ENCODE results near the gene KCNH6. TPM values are rescaled to one million over a fixed set of nuclear protein-coding genes. Genes with fewer than 3 reads are reported as not detected.

Gene KCNH6
- total RNA-seq, 1 experiment from 2014 or later: not detected

GRCh38 chr17:63540590-63540989, 17.4 kb downstream of the KCNH6 start:
- POLR2A ChIA-PET (ENCODE audit: low non-redundant PET): no interaction called here
- intact Hi-C loops (cut with micrococcal nuclease; ENCODE audit: unreplicated experiment): no loop called here
- H3K27me3 ChIP-seq (replicated peaks; ENCODE audit: insufficient read depth, low read depth, low read length, poor library complexity): peaks cover 24% of the 10 kb centered on the region

GRCh38 chr17:63542218-63542545, 19.0 kb downstream of the KCNH6 start:
- Histone ChIP-seq H3K4me3 (ENCODE audit: low read depth, low read length, poor library complexity, severe bottlenecking) (no peak overlapping the region), H3K9me3 (ENCODE audit: low read depth, low read length, poor library complexity, severe bottlenecking) (no peaks in the 10 kb centered on the region), H3K36me3 (ENCODE audit: insufficient read depth, low read length, poor library complexity, severe bottlenecking) (no peaks in the 10 kb centered on the region), H3K27ac (ENCODE audit: low read depth, low read length, poor library complexity, severe bottlenecking) (no peak overlapping the region), H3K27me3 (replicated peaks; ENCODE audit: insufficient read depth, low read depth, low read length, poor library complexity) (peaks cover 21% of the 10 kb centered on the region), H3K4me1 (ENCODE audit: insufficient read depth, low read length, poor library complexity, severe bottlenecking) (peaks cover 7% of the 10 kb centered on the region)
- DNase-seq (ENCODE audit: low spot score): no peak
- intact Hi-C loops (cut with micrococcal nuclease; ENCODE audit: unreplicated experiment): no loop called here
- CTCF ChIA-PET: no interaction called here
- POLR2A ChIA-PET (ENCODE audit: low non-redundant PET): no interaction called here
- no TSS peak for BruUV-seq (replicated peaks)
- TF ChIP-seq, protein P1, sequence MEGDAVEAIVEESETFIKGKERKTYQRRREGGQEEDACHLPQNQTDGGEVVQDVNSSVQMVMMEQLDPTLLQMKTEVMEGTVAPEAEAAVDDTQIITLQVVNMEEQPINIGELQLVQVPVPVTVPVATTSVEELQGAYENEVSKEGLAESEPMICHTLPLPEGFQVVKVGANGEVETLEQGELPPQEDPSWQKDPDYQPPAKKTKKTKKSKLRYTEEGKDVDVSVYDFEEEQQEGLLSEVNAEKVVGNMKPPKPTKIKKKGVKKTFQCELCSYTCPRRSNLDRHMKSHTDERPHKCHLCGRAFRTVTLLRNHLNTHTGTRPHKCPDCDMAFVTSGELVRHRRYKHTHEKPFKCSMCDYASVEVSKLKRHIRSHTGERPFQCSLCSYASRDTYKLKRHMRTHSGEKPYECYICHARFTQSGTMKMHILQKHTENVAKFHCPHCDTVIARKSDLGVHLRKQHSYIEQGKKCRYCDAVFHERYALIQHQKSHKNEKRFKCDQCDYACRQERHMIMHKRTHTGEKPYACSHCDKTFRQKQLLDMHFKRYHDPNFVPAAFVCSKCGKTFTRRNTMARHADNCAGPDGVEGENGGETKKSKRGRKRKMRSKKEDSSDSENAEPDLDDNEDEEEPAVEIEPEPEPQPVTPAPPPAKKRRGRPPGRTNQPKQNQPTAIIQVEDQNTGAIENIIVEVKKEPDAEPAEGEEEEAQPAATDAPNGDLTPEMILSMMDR (conservative IDR thresholded peaks at IDR 0.05; ENCODE audit: low read depth, low read length): no peak
- TF ChIP-seq EZH2 (IDR thresholded peaks at IDR 0.05; ENCODE audit: borderline replicate concordance, low read depth, low read length, poor library complexity, severe bottlenecking): no peak

More at GRCh38 chr17:63540590-63540989, 17.4 kb downstream of the KCNH6 start:
- BruUV-seq (replicated peaks): no TSS peak
- Histone ChIP-seq H3K27ac (ENCODE audit: low read depth, low read length, poor library complexity, severe bottlenecking) (no peak overlapping the region), H3K4me3 (ENCODE audit: low read depth, low read length, poor library complexity, severe bottlenecking) (no peak overlapping the region), H3K4me1 (ENCODE audit: insufficient read depth, low read length, poor library complexity, severe bottlenecking) (peaks cover 7% of the 10 kb centered on the region), H3K36me3 (ENCODE audit: insufficient read depth, low read length, poor library complexity, severe bottlenecking) (no peaks in the 10 kb centered on the region), H3K9me3 (ENCODE audit: low read depth, low read length, poor library complexity, severe bottlenecking) (no peaks in the 10 kb centered on the region)
- CTCF ChIA-PET: no interaction called here
- TF ChIP-seq EZH2 (IDR thresholded peaks at IDR 0.05; ENCODE audit: borderline replicate concordance, low read depth, low read length, poor library complexity, severe bottlenecking): no peak
- TF ChIP-seq, protein P1 (conservative IDR thresholded peaks at IDR 0.05; ENCODE audit: low read depth, low read length): no peak
- DNase-seq (ENCODE audit: low spot score): no peak

DNA sequence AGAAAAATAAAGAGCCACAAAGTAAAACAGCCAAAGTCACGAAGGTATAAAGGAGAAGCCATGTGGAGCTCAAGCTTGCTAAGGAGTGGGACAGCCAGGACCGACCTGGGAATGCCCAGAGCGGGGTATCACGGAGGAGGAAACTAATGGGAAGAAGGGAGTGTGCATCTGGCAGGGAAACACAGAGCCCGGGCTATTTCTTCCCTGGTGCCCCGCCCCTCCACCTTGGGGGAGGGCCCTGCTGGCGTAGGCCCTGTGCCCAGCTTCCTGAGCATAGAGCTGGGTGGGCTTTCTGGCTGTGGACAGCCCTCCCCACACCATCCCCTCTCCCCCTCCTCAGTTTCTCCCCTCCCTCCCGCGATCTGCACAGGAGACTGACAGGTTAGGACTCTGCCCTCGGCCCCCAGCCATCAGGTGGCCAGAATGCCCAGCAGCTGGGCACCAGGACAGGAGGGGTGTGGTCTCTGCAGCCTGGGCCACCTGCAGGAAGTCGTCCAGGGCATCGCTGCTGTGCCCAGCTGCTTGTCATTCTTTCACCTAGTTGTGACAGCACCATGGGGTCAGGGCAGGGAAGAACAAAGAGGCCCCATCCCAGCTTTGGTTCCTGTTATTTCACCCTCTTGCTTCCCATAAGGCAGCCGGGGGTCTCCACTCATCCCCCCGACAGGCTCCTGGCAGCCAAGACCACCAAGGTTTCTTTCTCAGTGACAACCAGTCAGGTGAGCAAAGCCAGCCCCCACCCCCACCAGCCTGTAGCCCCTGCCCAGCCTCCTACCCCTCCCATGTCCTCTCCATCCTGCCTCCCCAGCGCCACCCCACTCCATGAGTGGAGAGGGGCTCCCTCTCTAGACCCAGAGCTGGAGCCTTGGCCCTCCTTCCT, 20.0 kb downstream of the KCNH6 start:
- Histone ChIP-seq H3K27ac (ENCODE audit: low read depth, low read length, poor library complexity, severe bottlenecking) (no peak overlapping the region), H3K4me1 (ENCODE audit: insufficient read depth, low read length, poor library complexity, severe bottlenecking) (peaks cover 3% of the 10 kb centered on the region), H3K9me3 (ENCODE audit: low read depth, low read length, poor library complexity, severe bottlenecking) (no peaks in the 10 kb centered on the region), H3K27me3 (replicated peaks; ENCODE audit: insufficient read depth, low read depth, low read length, poor library complexity) (peaks cover 13% of the 10 kb centered on the region), H3K4me3 (ENCODE audit: low read depth, low read length, poor library complexity, severe bottlenecking) (no peak overlapping the region), H3K36me3 (ENCODE audit: insufficient read depth, low read length, poor library complexity, severe bottlenecking) (no peaks in the 10 kb centered on the region)
- ChIA-PET CTCF (no interaction called here), POLR2A (ENCODE audit: low non-redundant PET) (no interaction called here)
- no TSS peak for BruUV-seq (replicated peaks)
- intact Hi-C loops (cut with micrococcal nuclease; ENCODE audit: unreplicated experiment): no loop called here
- no peak for DNase-seq (ENCODE audit: low spot score)
- no peak for TF ChIP-seq EZH2 (IDR thresholded peaks at IDR 0.05; ENCODE audit: borderline replicate concordance, low read depth, low read length, poor library complexity, severe bottlenecking)
- TF ChIP-seq, protein P1 (conservative IDR thresholded peaks at IDR 0.05; ENCODE audit: low read depth, low read length): no peak

Data from A673 (cell line).